GM13977 (cell line): ENCODE data around the gene MAGI2.

Source experiments
- DNase-seq: peaks from one replicate; pipeline ENCODE4 v3.0.0; 2012; ENCODE audit warnings: low spot score
- CTCF ChIP-seq: IDR thresholded peaks from 2 replicates; pipeline ENCODE4 v1.5.1; 2012; ENCODE audit warnings: mild to moderate bottlenecking, control low read depth; ENCODE audit not compliant: insufficient read depth; ENCODE audit errors: extremely low read depth, missing control alignments
- in situ Hi-C: fragments of 300-500 bp; cut with MboI; formaldehyde crosslinking; loops from one replicate; pipeline ENCODE4 v1.12.0; 2022; ENCODE audit warnings: low sequenced_read_pairs, low pct_unique_long_range_greater_than_20kb, mixed read lengths, inconsistent platforms; ENCODE audit not compliant: unreplicated experiment

Gene MAGI2

DNA sequence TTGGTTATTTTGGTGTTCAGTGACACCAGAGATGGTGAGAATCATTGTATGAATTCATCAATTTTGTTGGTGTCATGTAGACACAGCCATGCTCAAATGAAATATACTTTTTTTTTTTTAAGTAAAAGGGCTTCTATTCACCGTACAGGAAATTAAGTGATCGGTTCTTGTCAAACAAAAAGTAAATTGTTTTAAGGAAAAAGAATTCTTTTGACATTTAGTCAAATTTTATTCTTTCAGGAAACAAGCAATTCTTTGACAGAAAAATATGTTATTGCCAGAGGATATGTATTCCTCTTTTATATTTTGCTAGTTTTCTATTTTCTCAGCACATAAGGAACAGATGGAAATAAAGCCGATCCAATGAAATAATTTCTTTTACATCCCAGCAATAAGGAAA lies 551.9 kb downstream of the MAGI2 start:
- no peak for TF ChIP-seq CTCF
- DNase-seq = no peak
- in situ Hi-C loops = no loop called here

DNA sequence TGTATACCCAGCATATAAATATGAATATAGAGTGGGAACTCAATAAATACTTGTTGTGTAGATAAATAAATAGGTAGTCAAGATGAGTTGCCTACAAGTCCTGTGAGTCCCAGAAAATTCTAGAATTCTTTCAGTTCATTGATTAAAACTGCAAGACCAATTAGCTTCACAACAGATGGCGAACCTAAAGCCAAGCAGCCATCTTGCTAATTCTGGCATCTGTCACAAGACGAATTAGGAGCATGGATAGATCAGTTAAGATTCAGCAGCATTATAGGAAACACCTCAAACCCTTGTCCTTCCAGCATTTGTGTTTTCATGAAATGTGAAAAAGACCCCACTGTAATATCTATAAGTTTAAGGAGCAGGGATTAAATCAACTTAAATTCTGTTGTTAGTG lies 552.7 kb downstream of the MAGI2 start:
- TF ChIP-seq CTCF = no peak
- DNase-seq = no peak
- in situ Hi-C loops = no loop called here

- in situ Hi-C loops = no loop called here
- no peak for DNase-seq
- no peak for TF ChIP-seq CTCF
Observed at GRCh38 chr7:78895393-78895792, 558.1 kb downstream of the MAGI2 start.

DNA sequence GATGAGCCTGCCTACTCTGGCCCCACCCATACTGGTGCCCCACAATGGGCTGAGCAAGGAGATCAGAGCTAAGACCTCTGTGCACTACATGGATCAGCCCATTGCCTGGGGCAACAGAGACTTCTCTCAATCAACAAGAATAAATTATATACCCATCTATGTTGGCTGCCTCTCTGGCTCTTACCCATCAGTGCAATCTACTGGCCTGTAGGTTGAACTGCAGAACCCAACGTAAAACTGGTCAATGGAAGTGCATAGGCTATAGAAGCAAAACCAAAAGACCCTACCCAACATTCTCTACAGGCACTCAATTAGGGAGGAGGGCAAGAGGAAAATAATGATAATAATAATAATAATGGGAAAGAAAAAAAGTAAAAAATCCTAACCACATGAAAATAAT lies 574.3 kb downstream of the MAGI2 start:
- DNase-seq = no peak
- in situ Hi-C loops = no loop called here
- TF ChIP-seq CTCF = no peak

- TF ChIP-seq CTCF = no peak
- in situ Hi-C loops = no loop called here
- no peak for DNase-seq
Observed at GRCh38 chr7:78873117-78873516, 580.4 kb downstream of the MAGI2 start.

GRCh38 chr7:78864339-78864738 lies 589.1 kb downstream of the MAGI2 start:
- in situ Hi-C loops = no loop called here
- TF ChIP-seq CTCF = no peak
- no peak for DNase-seq

- in situ Hi-C loops = no loop called here
- DNase-seq = no peak
- TF ChIP-seq CTCF = no peak
Observed at GRCh38 chr7:78863281-78863680, 590.2 kb downstream of the MAGI2 start.
